ENCODE measurements around the gene PLAAT4.
A peak's percentile ranks its signal among the peaks of the same experiment; 100 is the strongest.

PLAAT4 gene
- 34.9 reads per million, percentile 60 among the genes with 10 or more reads in this experiment for total RNA-seq

- peak; percentile 17 for DNase-seq
These were observed at the start of gene PLAAT4 for GRCh38 chr11:63536669-63537292. Gene PLAAT4 (plus strand): TSS chr11:63536808. CDS start chr11:63536869, 61 bp downstream.

- no peak for DNase-seq
These were observed 47.8 kb upstream of the PLAAT4 start for GRCh38 chr11:63488789-63489188.

GRCh38 chr11:63489879-63490278 lies 46.7 kb upstream of the PLAAT4 start:
- no peak for DNase-seq

GRCh38 chr11:63490551-63491239 lies 45.9 kb upstream of the PLAAT4 start, which contains the start of gene PLAAT5:
Gene PLAAT5 (minus strand): TSS chr11:63491167. CDS start chr11:63491034, 133 bp downstream.
- DNase-seq = no peak

GRCh38 chr11:63491240-63491587 lies 45.4 kb upstream of the PLAAT4 start:
- DNase-seq = no peak

- DNase-seq = no peak
These were observed 44.8 kb upstream of the PLAAT4 start for GRCh38 chr11:63491636-63492372.

GRCh38 chr11:63492441-63492840 lies 44.2 kb upstream of the PLAAT4 start:
- no peak for DNase-seq

GRCh38 chr11:63493127-63493526 lies 43.5 kb upstream of the PLAAT4 start:
- DNase-seq = no peak

GRCh38 chr11:63494975-63495374 lies 41.6 kb upstream of the PLAAT4 start:
- DNase-seq = no peak

- no peak for DNase-seq
These were observed 36.7 kb upstream of the PLAAT4 start for GRCh38 chr11:63499874-63500273.

- no peak for DNase-seq
These were observed 35.4 kb upstream of the PLAAT4 start for GRCh38 chr11:63501236-63501635.

GRCh38 chr11:63502252-63502820 lies 34.3 kb upstream of the PLAAT4 start:
- DNase-seq = no peak

- DNase-seq = no peak
These were observed 33.1 kb upstream of the PLAAT4 start for GRCh38 chr11:63503492-63503891.

GRCh38 chr11:63504054-63504453 lies 32.6 kb upstream of the PLAAT4 start:
- DNase-seq = no peak

- no peak for DNase-seq
These were observed 31.5 kb upstream of the PLAAT4 start for GRCh38 chr11:63504933-63505586.

- no peak for DNase-seq
These were observed 30.6 kb upstream of the PLAAT4 start, which contains the start of gene LGALS12 for GRCh38 chr11:63505857-63506528. Gene LGALS12 (plus strand): TSS chr11:63506084. CDS start chr11:63506459, 375 bp downstream.

- DNase-seq = no peak
These were observed 29.7 kb upstream of the PLAAT4 start for GRCh38 chr11:63506876-63507275.

GRCh38 chr11:63507511-63507910 lies 29.1 kb upstream of the PLAAT4 start:
- no peak for DNase-seq

- DNase-seq = no peak
These were observed 28.6 kb upstream of the PLAAT4 start for GRCh38 chr11:63508009-63508408.

GRCh38 chr11:63508745-63509144 lies 27.9 kb upstream of the PLAAT4 start:
- no peak for DNase-seq

GRCh38 chr11:63510360-63511047 lies 26.1 kb upstream of the PLAAT4 start:
- DNase-seq = no peak
